H1 (cell line): ENCODE data around the gene JPT2. TPM values are rescaled to one million over a fixed set of nuclear protein-coding genes. Genes with fewer than 3 reads are reported as not detected.
"Not testable (repeated sequence)": the region's sequence is repeated elsewhere in the genome, so short reads cannot be mapped to it uniquely, and the experiment has no call there.

Experiments used
- CTCF ChIA-PET: fragments of 300-600 bp; sonication (Branson Sonifier 250); formaldehyde crosslinking; loops from one replicate; lab custom pipeline; 2021; ENCODE audit not compliant: partially characterized antibody; lab: Charles Lee
- POLR2A ChIA-PET: fragments of 300-600 bp; sonication (Branson Sonifier 250); formaldehyde crosslinking; loops from one replicate; lab custom pipeline; 2021; ENCODE audit warnings: inconsistent platforms; ENCODE audit not compliant: partially characterized antibody; lab: Charles Lee
- DNase-seq, 2 experiments: peaks; one replicate each; pipeline versions ENCODE4 v3.0.0 to v3.0.0-alpha.2; 2010 to 2022; ENCODE audit warnings: low spot score in 2 of 2, low read depth in 1 of 2, mixed read lengths in 1 of 2
- FAIRE-seq: peaks from 2 replicates; lab custom pipeline; 2011; peaks lifted over from hg19 to GRCh38; lab: Jason Lieb, UNC
- H2AFZ ChIP-seq: 2 replicates; pipeline ENCODE4 v1.8.1; 2012; ENCODE audit warnings: low read length, inconsistent platforms
- H2AK5ac ChIP-seq: 2 replicates; pipeline ENCODE4 v1.6.1; 2013; ENCODE audit warnings: low read depth, low read length
- H2BK120ac ChIP-seq: replicated peaks from 2 replicates; pipeline ENCODE3; 2013; ENCODE audit warnings: low read depth, low read length, inconsistent platforms
- H2BK12ac ChIP-seq: 2 replicates; pipeline ENCODE4 v1.6.1; 2013; ENCODE audit warnings: low read depth, low read length
- H2BK15ac ChIP-seq: 2 replicates; pipeline ENCODE4 v1.6.1; 2013; ENCODE audit warnings: low read length
- H2BK20ac ChIP-seq: 2 replicates; pipeline ENCODE4 v1.6.1; 2013; ENCODE audit warnings: low read length
- H2BK5ac ChIP-seq: 2 replicates; pipeline ENCODE4 v1.6.1; 2013; ENCODE audit warnings: low read depth, low read length
- H3K14ac ChIP-seq: 2 replicates; pipeline ENCODE4 v1.6.1; 2013; ENCODE audit warnings: inconsistent platforms; ENCODE audit not compliant: insufficient read length
- H3K18ac ChIP-seq: 2 replicates; pipeline ENCODE4 v1.6.1; 2013; ENCODE audit warnings: low read length; ENCODE audit errors: extremely low read depth
- H3K23ac ChIP-seq: 2 replicates; pipeline ENCODE4 v1.6.1; 2013; ENCODE audit warnings: inconsistent platforms; ENCODE audit not compliant: insufficient read length
- H3K23me2 ChIP-seq: 2 replicates; pipeline ENCODE4 v1.6.1; 2013; ENCODE audit warnings: low read depth, low read length
- H3K27ac ChIP-seq: 2 replicates; pipeline ENCODE4 v1.6.1; 2011; ENCODE audit warnings: low read depth, low read length, inconsistent platforms
- H3K27me3 ChIP-seq, 4 experiments: replicated peaks in 1 of 4; 1 replicate in 1 of 4; 2 replicates in 3 of 4; pipeline versions ENCODE4 v1.6.1 to v1.8.1; 2011 to 2013; ENCODE audit warnings: low read length in 3 of 4, mild to moderate bottlenecking in 3 of 4, inconsistent platforms in 2 of 4, mixed read lengths in 2 of 4, moderate library complexity in 1 of 4; ENCODE audit not compliant: control insufficient read depth in 3 of 4, insufficient read depth in 3 of 4; ENCODE audit errors: extremely low read depth in 1 of 4
- H3K36me3 ChIP-seq, 4 experiments: 2 replicates each; pipeline versions ENCODE4 v1.6.1 to v1.8.1; 2011 to 2013; ENCODE audit warnings: mild to moderate bottlenecking in 4 of 4, low read length in 3 of 4, moderate library complexity in 2 of 4, control low read depth in 1 of 4, inconsistent platforms in 1 of 4; ENCODE audit not compliant: insufficient read depth in 4 of 4, control insufficient read depth in 2 of 4
- H3K4ac ChIP-seq: replicated peaks from 2 replicates; pipeline ENCODE3; 2013; ENCODE audit warnings: low read length, low read depth, mixed read lengths, inconsistent platforms; ENCODE audit not compliant: insufficient read length
- H3K4me1 ChIP-seq, 4 experiments: replicated peaks in 1 of 4; 1 replicate in 1 of 4; 2 replicates in 3 of 4; pipeline versions ENCODE4 v1.6.1 to v1.8.1; 2011 to 2013; ENCODE audit warnings: low read length in 3 of 4, inconsistent platforms in 2 of 4, mixed read lengths in 1 of 4; ENCODE audit not compliant: insufficient read depth in 4 of 4, control insufficient read depth in 3 of 4
- H3K4me2 ChIP-seq, 2 experiments: 2 replicates each; pipeline versions ENCODE4 v1.6.1 to v1.8.1; 2011 to 2013; ENCODE audit warnings: low read depth in 2 of 2, low read length in 2 of 2, control low read depth in 1 of 2, inconsistent platforms in 1 of 2, mild to moderate bottlenecking in 1 of 2; ENCODE audit not compliant: insufficient read depth in 1 of 2
- H3K4me3 ChIP-seq, 4 experiments: fragments of 200-600, 300-600 bp in 1 of 4; sonication (generic), shearing (Covaris generic), sonication (Bioruptor Twin) in 1 of 4; 2 replicates each; pipeline versions ENCODE4 v1.5.1 to v1.8.1; 2011 to 2016; ENCODE audit warnings: low read length in 4 of 4, low read depth in 3 of 4, control low read depth in 2 of 4, inconsistent platforms in 2 of 4, mild to moderate bottlenecking in 2 of 4, mixed read lengths in 1 of 4, moderate library complexity in 1 of 4; ENCODE audit not compliant: insufficient read depth in 2 of 4; ENCODE audit errors: extremely low read depth in 1 of 4
- H3K56ac ChIP-seq: replicated peaks from 2 replicates; pipeline ENCODE3; 2013; ENCODE audit warnings: low read depth, mild to moderate bottlenecking, mixed read lengths, low read length, inconsistent platforms; ENCODE audit not compliant: insufficient read length
- H3K79me1 ChIP-seq: 2 replicates; pipeline ENCODE4 v1.6.1; 2013; ENCODE audit warnings: low read depth, low read length, control low read depth
- H3K79me2 ChIP-seq, 2 experiments: 2 replicates each; pipeline versions ENCODE4 v1.6.1 to v1.8.1; 2012 to 2013; ENCODE audit warnings: low read length in 2 of 2, mild to moderate bottlenecking in 2 of 2, inconsistent platforms in 1 of 2; ENCODE audit not compliant: insufficient read depth in 2 of 2, control insufficient read depth in 1 of 2
- H3K9ac ChIP-seq, 4 experiments: replicated peaks in 1 of 4; 1 replicate in 1 of 4; 2 replicates in 3 of 4; pipeline versions ENCODE4 v1.6.1 to v1.8.1; 2011 to 2013; ENCODE audit warnings: low read depth in 3 of 4, low read length in 3 of 4, control low read depth in 2 of 4, mild to moderate bottlenecking in 2 of 4, moderate library complexity in 2 of 4, inconsistent platforms in 1 of 4; ENCODE audit errors: extremely low read depth in 1 of 4
- H3K9me3 ChIP-seq, 2 experiments: 2 replicates each; pipeline versions ENCODE4 v1.6.1 to v1.8.1; 2012 to 2013; ENCODE audit warnings: mild to moderate bottlenecking in 2 of 2, moderate library complexity in 2 of 2, control low read depth in 1 of 2, inconsistent platforms in 1 of 2, low read depth in 1 of 2, low read length in 1 of 2, mixed read lengths in 1 of 2; ENCODE audit not compliant: insufficient read depth in 2 of 2
- H4K20me1 ChIP-seq, 2 experiments: replicated peaks in 1 of 2; 2 replicates each; pipeline versions ENCODE3 to v1.8.1; 2011 to 2013; ENCODE audit warnings: inconsistent platforms in 2 of 2, low read length in 2 of 2, mild to moderate bottlenecking in 1 of 2; ENCODE audit not compliant: insufficient read depth in 2 of 2, control insufficient read depth in 1 of 2
- H4K5ac ChIP-seq: 2 replicates; pipeline ENCODE4 v1.6.1; 2013; ENCODE audit warnings: low read length, low read depth, mixed read lengths, inconsistent platforms; ENCODE audit not compliant: insufficient read length
- H4K8ac ChIP-seq: 2 replicates; pipeline ENCODE4 v1.8.0; 2013; ENCODE audit warnings: mild to moderate bottlenecking, moderate library complexity, low read length, inconsistent platforms; ENCODE audit not compliant: insufficient read depth; ENCODE audit errors: extremely low read depth
- H4K91ac ChIP-seq: replicated peaks from 2 replicates; pipeline ENCODE3; 2013; ENCODE audit warnings: low read length, mixed read lengths, inconsistent platforms; ENCODE audit not compliant: insufficient read length
- WGBS, 2 experiments: shearing (Covaris generic) in 1 of 2; methylation state at CpG; one replicate each; pipeline versions ENCODE4 v1.1.6 to v1.1.7; 2013 to 2015; ENCODE audit warnings: low lambda C conversion rate in 2 of 2, mixed read lengths in 2 of 2, inconsistent platforms in 1 of 2, low coverage in 1 of 2, missing lambda C conversion rate in 1 of 2; ENCODE audit not compliant: insufficient replicate concordance in 2 of 2, insufficient coverage in 1 of 2, insufficient read length in 1 of 2; ENCODE audit errors: extremely low coverage in 1 of 2, missing lambda C conversion rate in 1 of 2; 5-methylcytosine and 5-hydroxymethylcytosine counted together
- polyA plus RNA-seq, 7 experiments: library from polyadenylated mRNA; depleted of rRNA in 3 of 7; stranded (reverse) in 5 of 7; unstranded in 2 of 7; fragments of >200 nt in 5 of 7; fragments of 200-250 nt in 2 of 7; gene quantifications; 1 replicate in 5 of 7; 2 replicates in 1 of 7; 4 replicates in 1 of 7; pipeline versions ENCODE4 v1.2.1 to v1.2.3, GENCODE V29; 2011 to 2013; ENCODE audit warnings: missing spikeins in 2 of 7, mixed read lengths in 2 of 7
- total RNA-seq: library from RNA; stranded (reverse); fragmentation: NEBNext Ultra II Directional; extraction: Animal tissue kit (Norgen Biotek cat#: 25700); gene quantifications from 2 replicates; pipeline ENCODE4 v1.2.1, GENCODE V29; 2021

Gene JPT2
- total and polyA plus RNA-seq, 2 of the 8 experiments (the other 6 are each of a cell fraction or from before 2014, with no cell fraction given) = 67.6 to 197 TPM

GRCh38 chr16:1732551-1732987 lies 54.5 kb downstream of the JPT2 start:
- not testable (repeated sequence) for H3K23me2 ChIP-seq, H3K23ac ChIP-seq, H4K91ac ChIP-seq, H3K18ac ChIP-seq, H3K27ac ChIP-seq, DNase-seq, H3K4me3 ChIP-seq, H3K79me2 ChIP-seq, H3K4me1 ChIP-seq, H3K79me1 ChIP-seq, H3K27me3 ChIP-seq, H3K4ac ChIP-seq, H3K9ac ChIP-seq, H4K8ac ChIP-seq, H2BK20ac ChIP-seq, H2BK120ac ChIP-seq, H3K56ac ChIP-seq, H2BK12ac ChIP-seq, H3K14ac ChIP-seq, H4K20me1 ChIP-seq, H2BK5ac ChIP-seq, H2BK15ac ChIP-seq, H2AK5ac ChIP-seq, H2AFZ ChIP-seq, FAIRE-seq, H4K5ac ChIP-seq, H3K4me2 ChIP-seq
- Histone ChIP-seq H3K36me3 (peaks cover 0 to 21% (median 2%) of the 10 kb centered on the region in 4 experiments; a peak in 5 of 8 replicates), H3K9me3 (peaks cover 30 to 33% of the 10 kb centered on the region in 2 experiments)
- ChIA-PET POLR2A (interaction anchor here (0.6 to 2.2 kb wide), 5 partner anchors 9 to 270 kb away, joined by 3 to 7 read pairs (median 4); partner anchors contain the start of gene MAPK8IP3), CTCF (interaction anchor here (0.7 to 1.6 kb wide), 6 partner anchors 12 to 78 kb away, joined by 3 to 7 read pairs (median 4); no protein-coding TSS in a partner anchor)
- 93% methylated on average over 16 of the region's 21 CpGs; no CpG with 5 or more reads in 1 of the 2 experiments for WGBS, 2 experiments
